GM19467 (cell line): ENCODE data around the gene ZBTB39.
"Not testable (repeated sequence)": the region's sequence is repeated elsewhere in the genome, so short reads cannot be mapped to it uniquely, and the experiment has no call there.

Experiments used
- ATAC-seq: cut with Tn5 transposase; IDR thresholded peaks from one replicate; pipeline ENCODE4 v1.9.1; 2021; ENCODE audit warnings: mild to moderate bottlenecking, moderate library complexity; ENCODE audit not compliant: unreplicated experiment

Gene ZBTB39

GRCh38 chr12:57005980-57006808 lies at the start of gene ZBTB39:
Gene ZBTB39 (minus strand): TSS chr12:57006546. CDS start chr12:57004917, 1,629 bp downstream.
- peak; percentile 62 for ATAC-seq

DNA sequence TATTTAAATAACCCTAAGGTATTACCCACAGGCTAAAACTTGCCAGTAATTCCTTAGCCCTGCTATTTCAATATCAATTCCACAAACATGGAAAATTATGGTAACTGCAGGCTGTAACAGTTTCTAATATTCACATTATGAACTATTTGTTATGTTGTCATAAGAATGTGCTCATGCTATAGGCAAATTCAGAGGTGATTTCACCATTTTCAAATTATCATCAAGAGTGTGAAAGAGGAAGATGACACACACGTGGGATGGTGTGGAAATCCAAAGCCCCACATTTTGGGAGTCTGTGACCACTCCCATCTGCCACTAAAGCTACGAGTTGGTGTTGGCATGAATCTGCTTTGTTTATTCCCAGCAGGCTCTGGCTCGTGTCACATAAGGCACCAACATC lies 49.5 kb upstream of the ZBTB39 start:
- no peak for ATAC-seq

DNA sequence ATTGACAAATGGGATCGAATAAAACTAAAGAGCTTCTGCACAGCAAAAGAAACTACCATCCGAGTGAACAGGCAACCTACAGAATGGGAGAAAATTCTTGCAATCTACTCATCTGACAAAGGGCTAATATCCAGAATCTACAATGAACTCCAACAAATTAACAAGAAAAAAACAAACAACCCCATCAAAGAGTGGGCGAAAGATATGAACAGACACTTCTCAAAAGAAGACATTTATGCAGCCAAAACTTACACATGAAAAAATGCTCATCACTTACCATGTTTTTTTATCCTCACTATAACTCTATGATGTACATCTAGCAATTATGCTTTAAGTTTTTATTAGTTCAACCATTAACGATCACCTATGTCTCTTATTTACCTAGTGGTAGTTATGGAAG lies 47.6 kb upstream of the ZBTB39 start:
- not testable (repeated sequence) for ATAC-seq

GRCh38 chr12:57053146-57053545 lies 46.8 kb upstream of the ZBTB39 start:
- ATAC-seq: not testable (repeated sequence)

DNA sequence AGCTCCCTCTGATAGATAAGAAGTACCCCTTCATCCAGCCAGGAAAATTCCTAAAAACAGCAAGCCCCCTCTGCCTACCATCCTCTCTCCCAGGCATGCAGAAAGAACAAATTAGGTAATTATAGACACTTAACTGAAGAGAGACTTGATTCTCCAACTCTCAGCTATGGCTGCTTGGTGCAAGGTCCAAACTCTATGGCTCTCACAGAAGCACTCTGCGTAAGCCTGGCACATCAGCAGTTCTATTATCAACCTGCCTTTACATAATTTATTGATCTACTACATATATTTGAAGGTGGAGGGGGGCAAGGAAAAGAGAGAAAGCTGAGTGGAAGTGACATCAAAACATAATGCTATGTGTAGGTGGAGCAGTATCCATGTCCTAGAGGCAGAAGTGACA lies 44.7 kb upstream of the ZBTB39 start:
- ATAC-seq: no peak

GRCh38 chr12:57049890-57050289 lies 43.5 kb upstream of the ZBTB39 start, which contains the start of gene MYO1A:
Gene MYO1A (minus strand): TSS chr12:57050129. CDS start chr12:57048323, 1,806 bp downstream.
- no peak for ATAC-seq

GRCh38 chr12:57049119-57049446 lies 42.7 kb upstream of the ZBTB39 start:
- ATAC-seq: no peak

- ATAC-seq: no peak
Observed at GRCh38 chr12:57048423-57049118, 42.2 kb upstream of the ZBTB39 start.

GRCh38 chr12:57047981-57048380 lies 41.6 kb upstream of the ZBTB39 start:
- no peak for ATAC-seq

DNA sequence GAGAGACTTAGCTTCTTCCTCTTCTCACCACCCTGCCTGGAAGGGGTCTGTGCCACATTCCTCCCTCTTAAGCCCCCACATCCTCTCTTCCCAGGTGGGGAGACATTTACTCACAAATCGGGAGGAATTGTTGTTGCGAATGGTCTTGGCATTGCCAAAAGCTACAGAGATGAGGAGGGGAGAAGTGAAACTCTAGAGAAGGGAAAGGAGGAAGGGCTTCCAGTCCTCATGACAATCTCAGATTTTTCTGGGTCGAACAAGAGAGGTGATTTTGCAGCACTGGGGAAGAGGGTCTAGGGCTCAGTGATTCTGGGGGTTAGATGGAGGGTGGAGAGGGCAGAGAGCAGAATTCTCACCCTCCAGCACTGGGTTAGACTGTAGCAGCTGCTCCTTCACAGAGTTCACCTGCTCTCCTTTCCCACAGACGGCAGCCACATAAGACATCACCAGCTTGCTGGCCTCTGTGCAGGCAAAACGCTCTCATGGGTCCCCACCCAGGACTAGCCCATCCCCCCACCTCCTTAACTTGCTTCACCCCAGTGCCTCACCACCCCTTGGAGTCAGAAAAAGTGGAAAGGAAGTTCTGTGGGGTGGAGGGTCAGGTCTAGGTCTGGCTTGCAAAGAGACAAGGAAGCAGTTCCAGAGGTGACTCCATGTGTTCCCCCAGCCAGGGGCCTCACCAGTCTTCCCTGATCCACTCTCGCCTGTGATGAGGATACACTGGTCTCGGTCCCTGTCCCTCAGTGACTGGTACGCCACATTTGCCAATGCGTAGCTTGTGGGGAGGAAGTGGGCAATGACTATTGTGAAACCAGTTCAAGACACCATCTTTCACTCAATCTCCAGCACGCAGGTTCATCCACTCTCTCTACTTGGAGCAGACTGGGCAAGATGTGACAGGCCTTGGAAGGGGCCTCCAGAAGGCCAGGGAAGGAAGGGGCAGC lies 40.9 kb upstream of the ZBTB39 start:
- no peak for ATAC-seq

GRCh38 chr12:57046086-57046791 lies 39.9 kb upstream of the ZBTB39 start:
- ATAC-seq: no peak

DNA sequence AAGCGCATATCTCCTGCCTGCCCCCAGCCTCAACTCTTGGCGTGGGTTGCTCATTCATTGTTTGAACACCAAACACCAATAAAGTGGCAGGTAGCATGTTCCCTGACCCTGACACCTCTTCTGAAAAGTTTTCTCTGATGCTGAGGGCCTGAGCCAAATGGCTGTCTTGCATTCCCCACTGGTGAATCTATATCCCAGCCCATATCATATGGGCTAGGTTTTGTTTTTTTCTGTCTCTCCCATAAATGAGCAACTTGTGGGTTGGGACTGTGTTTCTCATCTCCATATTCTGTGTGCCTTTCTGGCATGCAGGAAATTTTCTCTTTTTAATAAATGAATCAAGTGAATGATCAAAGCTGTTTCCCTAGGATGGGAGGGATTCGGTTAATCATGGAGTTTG lies 38.5 kb upstream of the ZBTB39 start:
- no peak for ATAC-seq

DNA sequence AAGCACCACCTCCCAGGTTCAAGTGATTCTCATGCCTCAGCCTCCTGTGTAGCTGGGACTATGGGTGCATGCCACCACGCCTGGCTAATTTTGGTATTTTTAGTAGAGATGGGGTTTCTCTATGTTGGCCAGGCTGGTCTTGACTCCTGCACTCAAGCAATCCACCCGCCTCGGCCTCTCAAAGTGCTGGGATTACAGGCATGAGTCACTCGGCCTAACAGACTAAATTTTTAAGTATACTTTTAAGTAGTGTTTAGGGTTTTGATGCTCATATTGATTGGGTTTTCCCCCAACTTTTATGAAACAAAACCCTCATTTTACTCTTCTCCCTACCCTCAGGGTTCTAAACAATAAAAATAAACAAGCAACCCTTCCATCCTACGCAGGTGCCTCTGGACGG lies 38.1 kb upstream of the ZBTB39 start:
- ATAC-seq: no peak

- ATAC-seq: no peak
Observed at GRCh38 chr12:57042695-57043094, 36.3 kb upstream of the ZBTB39 start.

GRCh38 chr12:57040750-57041149 lies 34.4 kb upstream of the ZBTB39 start:
- no peak for ATAC-seq

GRCh38 chr12:57040211-57040610 lies 33.9 kb upstream of the ZBTB39 start:
- ATAC-seq: no peak

- ATAC-seq: no peak
Observed at GRCh38 chr12:57039016-57039798, 32.9 kb upstream of the ZBTB39 start.

DNA sequence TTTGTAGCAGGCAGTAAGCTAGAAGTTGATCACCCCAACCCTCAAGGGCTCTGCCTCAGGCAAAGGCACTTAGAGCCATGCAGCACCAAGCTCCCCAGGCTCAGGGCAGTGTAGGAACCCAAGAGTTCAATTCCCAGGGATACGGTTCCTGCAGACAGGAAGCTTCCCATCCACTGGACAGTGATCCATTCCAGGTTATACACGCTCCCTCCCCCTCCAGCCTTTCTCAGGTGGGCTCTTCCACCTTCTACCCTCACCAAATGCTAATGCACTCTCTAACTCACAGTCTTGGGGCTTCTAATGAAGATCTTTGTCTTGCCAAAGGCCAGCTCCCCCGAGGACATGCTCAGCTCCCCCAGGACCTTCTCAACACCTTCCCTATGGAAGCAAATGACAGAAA lies 30.9 kb upstream of the ZBTB39 start:
- ATAC-seq: no peak

DNA sequence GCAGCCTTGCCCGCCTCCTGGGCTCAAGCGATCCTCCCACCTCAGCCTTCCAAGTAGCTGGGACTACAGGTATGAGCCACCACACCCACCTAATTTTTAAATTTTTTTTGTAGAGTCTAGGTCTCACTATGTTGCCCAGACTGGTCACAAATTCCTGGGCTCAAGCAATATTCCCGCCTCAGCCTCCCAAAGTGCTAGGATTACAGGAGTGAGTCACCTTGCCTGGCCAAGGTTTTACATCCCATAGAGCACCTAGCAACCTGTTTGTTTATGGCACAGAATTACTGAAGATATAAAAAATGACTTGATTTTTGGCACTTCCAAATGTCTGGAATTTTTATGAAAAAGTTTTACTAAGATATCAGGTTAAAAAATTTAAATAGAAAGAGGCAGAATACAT lies 27.1 kb upstream of the ZBTB39 start:
- no peak for ATAC-seq

DNA sequence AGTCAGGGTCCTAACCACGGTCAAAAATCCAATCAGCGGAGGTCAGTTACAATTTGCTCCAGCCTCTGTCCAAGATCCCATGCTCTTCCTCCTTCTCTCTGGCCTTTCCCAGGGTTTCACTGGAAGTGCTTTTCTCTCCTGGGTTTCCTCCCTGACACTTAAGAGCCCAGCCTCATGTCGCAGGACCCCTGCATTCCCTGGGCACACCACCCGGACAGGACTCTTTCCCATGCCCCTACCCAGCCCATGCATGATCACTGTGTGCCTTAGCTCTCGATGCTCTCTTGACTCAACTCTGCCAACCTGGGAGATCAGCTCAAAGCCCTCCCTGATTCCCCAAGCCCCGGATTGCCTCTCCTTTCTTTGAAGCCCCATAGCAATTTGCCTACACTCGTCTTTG lies 25.4 kb upstream of the ZBTB39 start:
- ATAC-seq: no peak
